Smooth muscle cell of trachea (primary cell): ENCODE measurements around the gene PRIMA1. TPM values are rescaled to one million over a fixed set of nuclear protein-coding genes. Genes with fewer than 3 reads are reported as not detected.

Source experiments
- total RNA-seq: library from RNA; depleted of rRNA; stranded (reverse); fragments of >200 nt; gene quantifications from 2 replicates; pipeline ENCODE4 v1.2.1, GENCODE V29; 2014

The PRIMA1 gene, protein sequence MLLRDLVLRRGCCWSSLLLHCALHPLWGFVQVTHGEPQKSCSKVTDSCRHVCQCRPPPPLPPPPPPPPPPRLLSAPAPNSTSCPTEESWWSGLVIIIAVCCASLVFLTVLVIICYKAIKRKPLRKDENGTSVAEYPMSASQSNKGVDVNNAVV
- total RNA-seq, result not detected in 2 replicates

GRCh38 chr14:93788293-93788542, at the start of gene PRIMA1:
Gene PRIMA1 (minus strand): TSS chr14:93788485. CDS start chr14:93787718, 767 bp downstream.

Other genes with a start within 250 kb of the PRIMA1 start
- not detected in 2 replicates for gene FAM181A, start 138.9 kb upstream of the PRIMA1 start, total RNA-seq
- 0.50 and 1.2 TPM in 2 replicates for gene ASB2, start 188.1 kb upstream of the PRIMA1 start, total RNA-seq
- gene CCDC197, start 208.8 kb upstream of the PRIMA1 start, total RNA-seq, result not detected in 2 replicates
- 1.7 and 2.8 TPM in 2 replicates for gene OTUB2, start 237.9 kb upstream of the PRIMA1 start, total RNA-seq